ENCODE data around the gene GET3.
"Not testable (repeated sequence)": the region's sequence is repeated elsewhere in the genome, so short reads cannot be mapped to it uniquely, and the experiment has no call there.

Gene GET3

DNA sequence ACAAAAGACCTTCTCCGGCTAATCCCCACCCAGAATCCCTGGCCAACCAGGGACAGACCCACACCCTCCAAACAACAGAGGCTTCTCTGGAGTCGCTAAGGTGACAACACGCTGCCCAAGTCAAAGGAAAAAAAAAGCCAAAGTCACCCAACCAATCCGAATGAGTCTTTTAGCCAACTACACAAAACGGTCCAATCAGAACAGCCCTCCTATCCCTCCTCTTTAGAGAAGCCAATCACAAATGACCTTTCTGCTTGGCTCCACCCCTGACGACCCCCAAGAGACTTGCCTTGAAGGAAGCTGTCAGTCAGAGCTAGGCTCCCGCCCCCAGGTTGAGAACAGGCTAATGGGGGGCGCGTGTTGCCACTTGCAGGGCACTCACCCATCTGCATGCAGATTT, 34.3 kb upstream of the GET3 start:
- TF ChIP-seq JUND (IDR thresholded peaks at IDR 0.05; ENCODE audit: low read depth) = no peak
- in situ Hi-C loops (cut with HindIII; ENCODE audit: low pct_unique_long_range_greater_than_20kb, low sequenced_read_pairs) = no loop called here
- DNase-seq (ENCODE audit: low read depth in 1 of 2, low spot score in 1 of 2) = peak in 1 of 2 experiments; percentile 62

GRCh38 chr19:12705169-12705568, 32.1 kb upstream of the GET3 start:
- in situ Hi-C loops (cut with HindIII; ENCODE audit: low pct_unique_long_range_greater_than_20kb, low sequenced_read_pairs) = no loop called here
- TF ChIP-seq JUND (IDR thresholded peaks at IDR 0.05; ENCODE audit: low read depth) = no peak
- DNase-seq (ENCODE audit: low read depth in 1 of 2, low spot score in 1 of 2) = no peak

DNA sequence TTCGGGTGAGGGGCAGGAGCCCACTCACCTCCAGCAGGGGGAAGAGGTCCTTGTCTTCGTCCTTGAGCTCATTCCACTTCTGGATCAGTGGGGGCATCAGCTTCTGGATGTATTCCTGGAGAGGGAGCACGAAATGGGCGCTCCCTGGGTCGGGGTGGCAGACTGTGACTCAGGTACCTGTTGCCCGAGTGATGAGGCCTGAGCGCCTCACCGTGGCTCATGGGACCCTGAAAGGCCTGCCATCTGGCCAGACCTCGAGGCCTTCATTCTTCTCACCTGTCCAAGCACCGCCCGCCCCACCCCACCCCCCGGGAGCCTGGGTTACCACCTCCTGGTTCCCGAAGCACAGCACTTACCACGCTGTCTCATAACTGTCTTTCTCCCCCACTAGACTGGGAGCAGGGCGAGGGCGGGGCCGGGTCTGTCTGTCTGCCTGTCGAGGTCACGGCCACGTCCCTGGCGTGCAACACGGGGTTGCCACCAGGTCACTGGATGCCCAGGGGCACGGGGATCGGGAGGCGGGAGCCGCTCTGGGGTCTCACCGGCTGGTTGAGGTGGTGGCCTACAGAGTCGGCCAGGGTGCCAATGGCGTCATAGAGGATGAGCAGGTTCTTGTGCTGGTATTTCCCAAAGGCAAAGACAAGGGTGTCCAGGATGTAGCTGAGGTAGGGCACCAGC, 31.5 kb upstream of the GET3 start:
- in situ Hi-C loops (cut with HindIII; ENCODE audit: low pct_unique_long_range_greater_than_20kb, low sequenced_read_pairs) = no loop called here
- TF ChIP-seq JUND (IDR thresholded peaks at IDR 0.05; ENCODE audit: low read depth) = no peak
- DNase-seq (ENCODE audit: low read depth in 1 of 2, low spot score in 1 of 2) = no peak

DNA sequence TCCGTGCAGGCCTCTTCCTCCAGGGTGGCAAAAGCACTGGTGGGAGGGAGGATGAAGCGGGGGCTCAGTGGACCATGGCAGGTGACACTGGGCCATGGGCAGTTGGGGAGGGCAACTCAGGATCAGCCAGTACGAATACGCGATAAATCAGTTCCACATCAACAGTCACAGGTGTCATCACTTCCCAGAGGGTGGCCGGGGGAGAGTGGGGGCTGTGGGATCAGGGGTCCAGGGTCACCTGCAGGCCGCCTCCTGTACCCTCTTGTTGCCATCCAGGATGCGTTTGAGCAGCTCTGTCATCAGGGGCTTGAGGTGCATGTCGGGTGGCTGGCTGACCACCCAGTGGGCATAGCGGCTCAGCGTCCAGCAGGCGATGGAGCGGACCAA, 31.0 kb upstream of the GET3 start:
- no peak for TF ChIP-seq JUND (IDR thresholded peaks at IDR 0.05; ENCODE audit: low read depth)
- DNase-seq (ENCODE audit: low read depth in 1 of 2, low spot score in 1 of 2) = no peak
- in situ Hi-C loops (cut with HindIII; ENCODE audit: low pct_unique_long_range_greater_than_20kb, low sequenced_read_pairs) = no loop called here

- in situ Hi-C loops (cut with HindIII; ENCODE audit: low pct_unique_long_range_greater_than_20kb, low sequenced_read_pairs) = no loop called here
- DNase-seq (ENCODE audit: low read depth in 1 of 2, low spot score in 1 of 2) = no peak
- TF ChIP-seq JUND (IDR thresholded peaks at IDR 0.05; ENCODE audit: low read depth) = no peak
These were observed 28.7 kb upstream of the GET3 start for GRCh38 chr19:12708641-12709040.

GRCh38 chr19:12711187-12711586, 26.1 kb upstream of the GET3 start:
- DNase-seq (ENCODE audit: low read depth in 1 of 2, low spot score in 1 of 2) = no peak
- in situ Hi-C loops (cut with HindIII; ENCODE audit: low pct_unique_long_range_greater_than_20kb, low sequenced_read_pairs) = no loop called here
- TF ChIP-seq JUND (IDR thresholded peaks at IDR 0.05; ENCODE audit: low read depth) = no peak

DNA sequence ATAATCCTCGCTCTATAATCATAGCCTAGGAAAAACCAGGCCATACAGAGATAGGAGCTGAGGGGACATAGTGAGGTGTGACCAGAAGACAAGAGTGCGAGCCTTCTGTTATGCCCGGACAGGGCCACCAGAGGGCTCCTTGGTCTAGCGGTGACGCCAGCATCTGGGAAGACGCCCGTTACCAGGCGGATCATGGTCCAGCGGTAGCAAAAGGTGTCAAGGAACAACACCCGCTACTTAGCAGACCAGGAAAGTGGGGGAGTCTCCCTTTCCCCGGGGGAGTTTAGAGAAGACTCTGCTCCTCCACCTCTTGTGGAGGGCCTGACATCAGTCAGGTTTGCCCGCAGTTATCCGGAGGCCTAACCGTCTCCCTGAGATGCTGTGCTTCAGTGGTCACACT, 25.2 kb upstream of the GET3 start:
- in situ Hi-C loops (cut with HindIII; ENCODE audit: low pct_unique_long_range_greater_than_20kb, low sequenced_read_pairs); DNase-seq (ENCODE audit: low read depth in 1 of 2, low spot score in 1 of 2): not testable (repeated sequence)

- DNase-seq (ENCODE audit: low read depth in 1 of 2, low spot score in 1 of 2); in situ Hi-C loops (cut with HindIII; ENCODE audit: low pct_unique_long_range_greater_than_20kb, low sequenced_read_pairs): not testable (repeated sequence)
These were observed 24.0 kb upstream of the GET3 start for GRCh38 chr19:12713304-12713703.

- no peak for DNase-seq (ENCODE audit: low read depth in 1 of 2, low spot score in 1 of 2)
- in situ Hi-C loops (cut with HindIII; ENCODE audit: low pct_unique_long_range_greater_than_20kb, low sequenced_read_pairs) = no loop called here
- TF ChIP-seq JUND (IDR thresholded peaks at IDR 0.05; ENCODE audit: low read depth) = no peak
These were observed 22.2 kb upstream of the GET3 start for GRCh38 chr19:12715102-12715501.

DNA sequence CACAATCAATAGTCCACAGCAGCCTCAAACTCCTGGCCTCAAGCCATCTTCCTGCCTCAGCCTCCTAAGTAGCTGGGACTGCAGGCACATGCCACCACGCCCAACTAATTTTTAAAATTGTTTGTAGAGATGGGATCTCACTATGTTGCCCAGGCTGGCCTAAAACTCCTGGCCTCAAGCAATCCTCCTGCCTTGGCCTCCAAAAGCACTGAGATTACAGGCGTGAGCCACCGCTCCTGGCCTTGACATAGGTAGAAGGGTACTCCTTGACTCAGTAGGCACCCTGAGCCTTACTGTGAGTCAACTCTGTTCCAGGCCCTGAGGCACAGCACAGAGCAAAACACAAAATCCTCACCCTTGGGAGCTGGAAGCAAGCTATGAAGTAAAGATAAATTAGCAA, 21.4 kb upstream of the GET3 start:
- no peak for TF ChIP-seq JUND (IDR thresholded peaks at IDR 0.05; ENCODE audit: low read depth)
- in situ Hi-C loops (cut with HindIII; ENCODE audit: low pct_unique_long_range_greater_than_20kb, low sequenced_read_pairs) = no loop called here
- DNase-seq (ENCODE audit: low read depth in 1 of 2, low spot score in 1 of 2) = no peak

DNA sequence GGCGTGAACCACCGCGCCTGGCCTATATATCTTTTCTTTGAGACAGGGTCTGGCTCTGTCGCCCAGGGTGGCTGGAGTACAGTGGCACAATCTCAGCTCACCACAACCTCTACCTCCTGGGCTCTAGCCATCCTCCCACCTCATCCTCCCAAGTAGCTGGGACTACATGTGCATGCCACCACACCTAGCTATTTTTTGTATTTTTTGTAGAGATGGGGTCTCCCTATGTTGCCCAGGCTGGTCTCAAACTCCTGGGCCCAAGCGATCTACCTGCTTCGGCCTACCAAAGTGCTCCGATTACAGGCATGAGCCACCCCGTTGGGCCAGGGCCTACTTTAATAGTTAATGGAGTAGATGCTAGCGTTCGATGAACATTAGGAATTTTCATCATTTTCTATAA, 17.0 kb upstream of the GET3 start:
- no peak for TF ChIP-seq JUND (IDR thresholded peaks at IDR 0.05; ENCODE audit: low read depth)
- in situ Hi-C loops (cut with HindIII; ENCODE audit: low pct_unique_long_range_greater_than_20kb, low sequenced_read_pairs) = no loop called here
- no peak for DNase-seq (ENCODE audit: low read depth in 1 of 2, low spot score in 1 of 2)

DNA sequence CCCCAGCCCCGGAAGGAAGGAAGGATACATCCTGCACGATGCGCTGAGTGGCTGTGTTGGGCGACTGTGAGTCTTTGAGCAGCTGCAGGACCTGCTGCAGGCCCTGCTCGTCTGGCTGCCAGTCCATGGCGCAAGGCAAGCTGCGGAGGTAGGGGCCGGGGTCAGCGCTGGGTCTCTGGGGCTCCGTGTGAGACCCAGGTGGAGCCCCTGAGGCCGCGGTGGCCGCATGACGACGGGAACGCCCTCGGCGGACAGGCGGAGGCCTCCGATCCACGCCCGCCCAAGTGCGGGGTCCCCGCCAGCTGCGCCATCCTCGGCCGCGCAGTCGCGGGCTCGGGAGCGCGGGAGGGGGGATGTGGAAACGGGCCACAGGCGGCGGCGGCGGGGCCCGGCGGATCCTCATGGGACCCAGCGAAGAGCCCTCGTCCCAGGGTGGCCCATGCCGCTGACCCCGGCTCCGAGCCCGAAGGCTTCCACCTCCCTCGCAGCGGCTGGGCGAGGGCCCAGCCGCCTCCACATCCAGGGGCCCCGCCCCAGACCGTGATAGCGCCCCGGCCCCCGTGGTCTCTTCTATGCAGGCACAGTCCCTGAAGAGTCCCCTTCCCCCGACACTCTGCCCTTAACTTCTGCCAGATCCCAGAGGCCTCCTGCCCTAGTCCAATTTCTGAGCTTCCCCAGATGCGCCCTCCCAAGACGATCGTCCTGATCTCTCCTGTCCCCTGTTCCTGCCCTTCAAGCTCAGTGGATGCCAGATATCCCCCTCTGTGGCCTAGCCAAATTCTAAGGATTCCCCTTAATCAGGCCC, 16.2 kb upstream of the GET3 start:
- in situ Hi-C loops (cut with HindIII; ENCODE audit: low pct_unique_long_range_greater_than_20kb, low sequenced_read_pairs) = no loop called here
- DNase-seq (ENCODE audit: low read depth in 1 of 2, low spot score in 1 of 2) = no peak
- no peak for TF ChIP-seq JUND (IDR thresholded peaks at IDR 0.05; ENCODE audit: low read depth)

- peak; percentile 61 to 78 for DNase-seq (ENCODE audit: low read depth in 1 of 2, low spot score in 1 of 2)
- in situ Hi-C loops (cut with HindIII; ENCODE audit: low pct_unique_long_range_greater_than_20kb, low sequenced_read_pairs) = no loop called here
- TF ChIP-seq JUND (IDR thresholded peaks at IDR 0.05; ENCODE audit: low read depth) = no peak
These were observed 15.4 kb upstream of the GET3 start for GRCh38 chr19:12721656-12722565.

Measured in T47D (cell line).